IMR-90 (cell line): ENCODE data around the gene CAMTA1.

Source experiments
- CEBPB ChIP-seq: IDR thresholded peaks from 2 replicates; pipeline ENCODE4 v1.6.1; 2012; ENCODE audit warnings: low read depth, low read length, improper control_type of control experiment
- CTCF ChIP-seq: conservative IDR thresholded peaks from 2 replicates; pipeline ENCODE4 v1.5.1; 2012; ENCODE audit warnings: mild to moderate bottlenecking, low read depth, low read length, improper control_type of control experiment

GRCh38 chr1:6831366-6831765 lies 46.1 kb downstream of the CAMTA1 start:
- TF ChIP-seq CEBPB (no peak), CTCF (no peak)
